GM06990 (cell line): ENCODE results near the gene DOCK1.

Experiments
- DNase-seq: peaks from one replicate; pipeline ENCODE4 v3.0.0-alpha.2; 2011; ENCODE audit not compliant: insufficient read length; ENCODE audit errors: extremely low read depth
- H3K27me3 ChIP-seq: replicated peaks from 2 replicates; pipeline ENCODE4 v1.6.0; 2011; ENCODE audit warnings: low read length; ENCODE audit not compliant: control insufficient read depth, insufficient read depth
- H3K36me3 ChIP-seq: 2 replicates; pipeline ENCODE4 v1.5.1; 2011; ENCODE audit warnings: low read length; ENCODE audit not compliant: control insufficient read depth, insufficient read depth
- H3K4me3 ChIP-seq: replicated peaks from 2 replicates; pipeline ENCODE4 v1.5.1; 2011; ENCODE audit warnings: low read depth, mild to moderate bottlenecking, control low read depth, low read length
- CTCF ChIP-seq: IDR thresholded peaks from 2 replicates; pipeline ENCODE4 v1.5.1; 2011; ENCODE audit warnings: low read length, control low read depth, mild to moderate bottlenecking, inconsistent platforms; ENCODE audit not compliant: insufficient read depth, poor library complexity, severe bottlenecking

Gene DOCK1

GRCh38 chr10:127013691-127014473 lies 108.7 kb downstream of the DOCK1 start:
- Histone ChIP-seq H3K4me3 (no peak overlapping the region), H3K36me3 (no peaks in the 10 kb centered on the region), H3K27me3 (no peaks in the 10 kb centered on the region)
- DNase-seq = no peak
- no peak for TF ChIP-seq CTCF

- no peak for DNase-seq
- no peak for TF ChIP-seq CTCF
- H3K27me3 ChIP-seq = no peaks in the 10 kb centered on the region
- H3K36me3 ChIP-seq = no peaks in the 10 kb centered on the region
- H3K4me3 ChIP-seq = no peak overlapping the region
Observed at GRCh38 chr10:127014671-127015070, 109.4 kb downstream of the DOCK1 start.

GRCh38 chr10:127015373-127015772 lies 110.1 kb downstream of the DOCK1 start:
- no peak for DNase-seq
- Histone ChIP-seq H3K27me3 (no peaks in the 10 kb centered on the region), H3K36me3 (no peaks in the 10 kb centered on the region), H3K4me3 (no peak overlapping the region)
- TF ChIP-seq CTCF = no peak

GRCh38 chr10:127016331-127016730 lies 111.1 kb downstream of the DOCK1 start:
- no peak for TF ChIP-seq CTCF
- DNase-seq = no peak
- Histone ChIP-seq H3K27me3 (no peaks in the 10 kb centered on the region), H3K36me3 (no peaks in the 10 kb centered on the region), H3K4me3 (no peak overlapping the region)

GRCh38 chr10:127017541-127018297 lies 112.5 kb downstream of the DOCK1 start:
- no peaks in the 10 kb centered on the region for H3K27me3 ChIP-seq
- H3K4me3 ChIP-seq = no peak overlapping the region
- no peak for DNase-seq
- no peaks in the 10 kb centered on the region for H3K36me3 ChIP-seq
- no peak for TF ChIP-seq CTCF
